OCI-LY1 (cell line): ENCODE results near the gene SOD2.

ENCODE experiments used
- EZH2 ChIP-seq: fragments of 200-600 bp; sonication (generic), shearing (Covaris generic); IDR thresholded peaks from 2 replicates; pipeline ENCODE4 v1.8.0; 2017; ENCODE audit warnings: borderline replicate concordance, mixed run types, mild to moderate bottlenecking, antibody characterized with exemption, low read length, moderate library complexity, mixed read lengths
- TF ChIP-seq, protein P1 (sequence below): fragments of 200-600 bp; sonication (generic), shearing (Covaris generic); IDR thresholded peaks from 2 replicates; pipeline ENCODE4 v1.5.1; 2017; ENCODE audit warnings: mild to moderate bottlenecking, antibody characterized with exemption, low read length, moderate library complexity, mixed read lengths

DNA sequence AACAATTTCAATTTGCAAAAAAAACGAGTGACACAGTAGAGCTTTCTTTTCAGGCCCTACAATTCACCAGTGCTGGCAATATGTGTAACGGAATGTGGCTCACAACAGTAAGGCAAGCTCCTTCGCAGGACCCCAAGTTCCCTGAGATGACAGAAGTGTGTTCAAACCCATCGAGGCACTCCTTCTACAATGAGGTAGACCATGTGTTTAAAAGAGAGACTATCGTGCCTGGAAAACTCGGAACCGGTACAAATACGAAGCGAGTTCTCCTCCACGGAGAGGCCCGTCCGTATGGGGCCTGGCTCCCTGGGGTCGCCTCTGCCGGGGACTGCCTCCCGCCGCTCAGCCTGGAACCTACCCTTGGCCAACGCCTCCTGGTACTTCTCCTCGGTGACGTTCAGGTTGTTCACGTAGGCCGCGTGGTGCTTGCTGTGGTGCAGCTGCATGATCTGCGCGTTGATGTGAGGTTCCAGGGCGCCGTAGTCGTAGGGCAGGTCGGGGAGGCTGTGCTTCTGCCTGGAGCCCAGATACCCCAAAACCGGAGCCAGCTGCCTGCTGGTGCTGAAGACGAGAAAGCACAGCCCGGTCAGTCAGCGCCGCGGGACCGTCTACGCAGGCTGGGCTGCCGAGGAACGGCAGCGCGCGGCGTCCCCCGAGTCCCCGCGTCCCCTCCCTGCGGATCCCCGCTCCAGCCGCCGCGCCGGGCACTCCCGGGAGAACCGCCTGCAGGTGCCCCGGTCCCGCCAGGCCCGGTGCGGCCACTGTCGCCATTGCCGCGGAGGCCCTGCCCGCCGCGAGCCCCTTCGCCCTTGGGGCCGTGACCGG, 526 bp downstream of the SOD2 start:
- TF ChIP-seq, protein P1, sequence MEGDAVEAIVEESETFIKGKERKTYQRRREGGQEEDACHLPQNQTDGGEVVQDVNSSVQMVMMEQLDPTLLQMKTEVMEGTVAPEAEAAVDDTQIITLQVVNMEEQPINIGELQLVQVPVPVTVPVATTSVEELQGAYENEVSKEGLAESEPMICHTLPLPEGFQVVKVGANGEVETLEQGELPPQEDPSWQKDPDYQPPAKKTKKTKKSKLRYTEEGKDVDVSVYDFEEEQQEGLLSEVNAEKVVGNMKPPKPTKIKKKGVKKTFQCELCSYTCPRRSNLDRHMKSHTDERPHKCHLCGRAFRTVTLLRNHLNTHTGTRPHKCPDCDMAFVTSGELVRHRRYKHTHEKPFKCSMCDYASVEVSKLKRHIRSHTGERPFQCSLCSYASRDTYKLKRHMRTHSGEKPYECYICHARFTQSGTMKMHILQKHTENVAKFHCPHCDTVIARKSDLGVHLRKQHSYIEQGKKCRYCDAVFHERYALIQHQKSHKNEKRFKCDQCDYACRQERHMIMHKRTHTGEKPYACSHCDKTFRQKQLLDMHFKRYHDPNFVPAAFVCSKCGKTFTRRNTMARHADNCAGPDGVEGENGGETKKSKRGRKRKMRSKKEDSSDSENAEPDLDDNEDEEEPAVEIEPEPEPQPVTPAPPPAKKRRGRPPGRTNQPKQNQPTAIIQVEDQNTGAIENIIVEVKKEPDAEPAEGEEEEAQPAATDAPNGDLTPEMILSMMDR = no peak
- no peak for TF ChIP-seq EZH2
